ENCODE measurements around the gene RUNX2.

- TF ChIP-seq, protein P1, sequence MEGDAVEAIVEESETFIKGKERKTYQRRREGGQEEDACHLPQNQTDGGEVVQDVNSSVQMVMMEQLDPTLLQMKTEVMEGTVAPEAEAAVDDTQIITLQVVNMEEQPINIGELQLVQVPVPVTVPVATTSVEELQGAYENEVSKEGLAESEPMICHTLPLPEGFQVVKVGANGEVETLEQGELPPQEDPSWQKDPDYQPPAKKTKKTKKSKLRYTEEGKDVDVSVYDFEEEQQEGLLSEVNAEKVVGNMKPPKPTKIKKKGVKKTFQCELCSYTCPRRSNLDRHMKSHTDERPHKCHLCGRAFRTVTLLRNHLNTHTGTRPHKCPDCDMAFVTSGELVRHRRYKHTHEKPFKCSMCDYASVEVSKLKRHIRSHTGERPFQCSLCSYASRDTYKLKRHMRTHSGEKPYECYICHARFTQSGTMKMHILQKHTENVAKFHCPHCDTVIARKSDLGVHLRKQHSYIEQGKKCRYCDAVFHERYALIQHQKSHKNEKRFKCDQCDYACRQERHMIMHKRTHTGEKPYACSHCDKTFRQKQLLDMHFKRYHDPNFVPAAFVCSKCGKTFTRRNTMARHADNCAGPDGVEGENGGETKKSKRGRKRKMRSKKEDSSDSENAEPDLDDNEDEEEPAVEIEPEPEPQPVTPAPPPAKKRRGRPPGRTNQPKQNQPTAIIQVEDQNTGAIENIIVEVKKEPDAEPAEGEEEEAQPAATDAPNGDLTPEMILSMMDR (IDR thresholded peaks at IDR 0.05), result no peak
- no peak for TF ChIP-seq POLR2A (IDR thresholded peaks at IDR 0.05)
These were observed 102.6 kb downstream of the RUNX2 start for GRCh38 chr6:45430590-45431202.

All from esophagus squamous epithelium (tissue), 4 donors.